Measurements from ENCODE around the gene KIF26B. TPM values are rescaled to one million over a fixed set of nuclear protein-coding genes. Genes with fewer than 3 reads are reported as not detected.

KIF26B gene
- polyA plus RNA-seq, 1 donor (not counting 4 experiments of a cell fraction or from before 2014, with no cell fraction given): 0.58 TPM

DNA sequence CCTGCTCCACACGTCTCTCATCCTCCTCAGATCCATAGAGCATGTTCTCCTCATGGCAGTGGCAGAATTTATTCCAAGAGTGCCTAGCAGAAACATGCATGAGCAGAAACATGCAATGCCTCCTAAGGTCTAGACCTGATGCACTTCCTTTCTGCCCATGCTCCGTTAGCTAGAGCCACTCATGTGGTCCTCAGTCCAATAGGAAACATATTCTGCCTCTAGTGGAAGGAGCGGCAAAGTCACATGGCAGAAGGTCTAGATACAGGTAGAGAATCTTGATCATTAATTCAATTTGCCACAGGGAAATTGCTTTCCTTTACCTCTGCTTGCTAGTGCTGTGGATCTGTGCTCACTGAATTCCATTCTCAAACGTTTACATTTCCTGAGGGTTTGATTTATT is 130.4 kb downstream of the KIF26B start:
- no peaks in the 10 kb centered on the region for H4K20me1 ChIP-seq (ENCODE audit: control insufficient read depth, extremely low read depth, insufficient read depth, low read length)
- no peaks in the 10 kb centered on the region for H3K79me2 ChIP-seq (ENCODE audit: control insufficient read depth, insufficient read depth, low read length)
- dilution Hi-C loops (cut with MboI; ENCODE audit: extremely low pct_ligation_motif_present, low sequenced_read_pairs): no loop called here

DNA sequence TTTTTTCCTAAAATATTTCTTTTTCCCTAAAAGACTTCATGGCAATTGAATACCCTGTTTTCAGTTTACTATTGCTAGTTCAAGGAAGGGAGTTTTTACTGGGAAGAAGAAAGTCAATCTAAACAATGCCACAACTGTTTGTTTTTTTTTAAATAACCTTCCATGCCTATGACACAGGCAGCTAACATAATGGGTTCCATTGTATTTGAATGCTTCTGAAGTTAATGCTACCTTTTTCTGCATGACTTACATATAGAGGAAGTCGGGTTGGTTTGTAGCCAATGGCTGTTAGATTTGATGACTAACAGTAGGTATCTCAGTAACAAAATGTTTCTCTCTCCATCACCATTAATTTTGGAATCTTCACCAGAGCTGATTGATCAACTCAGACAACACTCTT is 134.0 kb downstream of the KIF26B start:
- FAIRE-seq (no peak), DNase-seq (ENCODE audit: low read depth, low spot score) (no peak)
- Histone ChIP-seq H3K27me3 (ENCODE audit: control insufficient read depth, extremely low read depth, insufficient read depth, low read length) (no peaks in the 10 kb centered on the region), H3K79me2 (ENCODE audit: control insufficient read depth, insufficient read depth, low read length) (no peaks in the 10 kb centered on the region), H3K4me3 (ENCODE audit: control insufficient read depth in 2 of 3, extremely low read depth in 1 of 3, insufficient read depth in 2 of 3, low read depth in 1 of 3, low read length in 3 of 3) (no peak overlapping the region), H3K27ac (ENCODE audit: control insufficient read depth, insufficient read depth, low read length) (no peak overlapping the region), H4K20me1 (ENCODE audit: control insufficient read depth, extremely low read depth, insufficient read depth, low read length) (no peaks in the 10 kb centered on the region), H3K9me3 (ENCODE audit: control insufficient read depth, low read depth, low read length) (no peaks in the 10 kb centered on the region), H2AFZ (ENCODE audit: control insufficient read depth, low read length) (no peak overlapping the region), H3K9me1 (ENCODE audit: control insufficient read depth, extremely low read depth, insufficient read depth, low read length) (no peaks in the 10 kb centered on the region), H3K36me3 (ENCODE audit: control insufficient read depth in 2 of 2, extremely low read depth in 1 of 2, insufficient read depth in 2 of 2, low read length in 2 of 2) (no peaks in the 10 kb centered on the region), H3K4me2 (ENCODE audit: control insufficient read depth, extremely low read depth, insufficient read depth, low read depth, low read length) (no peak overlapping the region), H3K4me1 (ENCODE audit: control insufficient read depth, extremely low read depth, insufficient read depth, low read length) (no peaks in the 10 kb centered on the region), H3K9ac (ENCODE audit: control insufficient read depth, extremely low read depth, insufficient read depth, low read length) (no peak overlapping the region)
- no peak for TF ChIP-seq CTCF (optimal IDR thresholded peaks at IDR 0.05 in 1 of 3, IDR thresholded peaks at IDR 0.05 in 1 of 3, conservative IDR thresholded peaks at IDR 0.05 in 1 of 3; ENCODE audit: extremely low read depth in 1 of 3, insufficient read depth in 2 of 3, low read length in 3 of 3)
- no peak for TF ChIP-seq EZH2 (IDR thresholded peaks at IDR 0.05; ENCODE audit: low read length)
- dilution Hi-C loops (cut with MboI; ENCODE audit: extremely low pct_ligation_motif_present, low sequenced_read_pairs): no loop called here

More for the DNA sequence above, 130.4 kb downstream of the KIF26B start:
- no peak overlapping the region for H3K9ac ChIP-seq (ENCODE audit: control insufficient read depth, extremely low read depth, insufficient read depth, low read length)
- TF ChIP-seq EZH2 (IDR thresholded peaks at IDR 0.05; ENCODE audit: low read length) (no peak), CTCF (optimal IDR thresholded peaks at IDR 0.05 in 1 of 3, IDR thresholded peaks at IDR 0.05 in 1 of 3, conservative IDR thresholded peaks at IDR 0.05 in 1 of 3; ENCODE audit: extremely low read depth in 1 of 3, insufficient read depth in 2 of 3, low read length in 3 of 3) (no peak)
- H2AFZ ChIP-seq (ENCODE audit: control insufficient read depth, low read length): no peak overlapping the region
- H3K4me3 ChIP-seq (ENCODE audit: control insufficient read depth in 2 of 3, extremely low read depth in 1 of 3, insufficient read depth in 2 of 3, low read depth in 1 of 3, low read length in 3 of 3): no peak overlapping the region
- no peaks in the 10 kb centered on the region for H3K36me3 ChIP-seq (ENCODE audit: control insufficient read depth in 2 of 2, extremely low read depth in 1 of 2, insufficient read depth in 2 of 2, low read length in 2 of 2)
- no peaks in the 10 kb centered on the region for H3K27me3 ChIP-seq (ENCODE audit: control insufficient read depth, extremely low read depth, insufficient read depth, low read length)
- no peak for FAIRE-seq
- H3K4me1 ChIP-seq (ENCODE audit: control insufficient read depth, extremely low read depth, insufficient read depth, low read length): no peaks in the 10 kb centered on the region
- H3K9me3 ChIP-seq (ENCODE audit: control insufficient read depth, low read depth, low read length): no peaks in the 10 kb centered on the region
- H3K9me1 ChIP-seq (ENCODE audit: control insufficient read depth, extremely low read depth, insufficient read depth, low read length): no peaks in the 10 kb centered on the region
- no peak for DNase-seq (ENCODE audit: low read depth, low spot score)
- no peak overlapping the region for H3K4me2 ChIP-seq (ENCODE audit: control insufficient read depth, extremely low read depth, insufficient read depth, low read depth, low read length)
- H3K27ac ChIP-seq (ENCODE audit: control insufficient read depth, insufficient read depth, low read length): no peak overlapping the region
